Measurements from ENCODE around the gene SFMBT1. TPM values are rescaled to one million over a fixed set of nuclear protein-coding genes. Genes with fewer than 3 reads are reported as not detected.

The SFMBT1 gene
- total RNA-seq, 4 donors from 2014 or later: 17.2 to 35.3 (median 31.1) TPM

- WGBS, 2 donors: 85 to 88% methylated on average over 5 of the region's 5 CpGs
- no peak for TF ChIP-seq CTCF (IDR thresholded peaks at IDR 0.05)
- TF ChIP-seq POLR2A (IDR thresholded peaks at IDR 0.05): no peak
- intact Hi-C loops (cut with DNase I): no loop called here
- Histone ChIP-seq H3K9me3 (no peaks in the 10 kb centered on the region), H3K27me3 (no peaks in the 10 kb centered on the region), H3K36me3 (no peaks in the 10 kb centered on the region), H3K4me1 (no peaks in the 10 kb centered on the region), H3K4me3 (replicated peaks in 1 of 3) (no peak overlapping the region), H3K27ac (no peak overlapping the region)
- no peak for DNase-seq
These were observed 62.5 kb downstream of the SFMBT1 start for GRCh38 chr3:52983336-52983807.

- no peak for DNase-seq
- H3K4me3 ChIP-seq (replicated peaks in 1 of 3): no peak overlapping the region
- H3K27ac ChIP-seq: no peak overlapping the region
- WGBS, 2 donors: 72 to 76% methylated on average over 2 of the region's 2 CpGs
- TF ChIP-seq CTCF (IDR thresholded peaks at IDR 0.05): no peak
- TF ChIP-seq POLR2A (IDR thresholded peaks at IDR 0.05): no peak
- intact Hi-C loops (cut with DNase I): no loop called here
- H3K9me3 ChIP-seq: no peaks in the 10 kb centered on the region
- no peaks in the 10 kb centered on the region for H3K27me3 ChIP-seq
- H3K4me1 ChIP-seq: no peaks in the 10 kb centered on the region
- H3K36me3 ChIP-seq: no peaks in the 10 kb centered on the region
These were observed 63.0 kb downstream of the SFMBT1 start for GRCh38 chr3:52982839-52983238.

GRCh38 chr3:52979190-52979983 is 66.5 kb downstream of the SFMBT1 start:
- no peak for DNase-seq
- Histone ChIP-seq H3K27me3 (no peaks in the 10 kb centered on the region), H3K36me3 (no peaks in the 10 kb centered on the region), H3K9me3 (no peaks in the 10 kb centered on the region), H3K27ac (no peak overlapping the region), H3K4me3 (replicated peaks in 1 of 3) (no peak overlapping the region), H3K4me1 (no peaks in the 10 kb centered on the region)
- TF ChIP-seq CTCF (IDR thresholded peaks at IDR 0.05) (no peak), POLR2A (IDR thresholded peaks at IDR 0.05) (no peak)
- intact Hi-C loops (cut with DNase I): no loop called here
- WGBS, 2 donors: 95 to 97% methylated on average over 5 of the region's 5 CpGs

- DNase-seq: no peak
- Histone ChIP-seq H3K9me3 (no peaks in the 10 kb centered on the region), H3K4me1 (no peaks in the 10 kb centered on the region), H3K27ac (no peak overlapping the region), H3K27me3 (no peaks in the 10 kb centered on the region), H3K4me3 (replicated peaks in 1 of 3) (no peak overlapping the region), H3K36me3 (no peaks in the 10 kb centered on the region)
- 90 to 96% methylated on average over 3 of the region's 3 CpGs for WGBS, 2 donors
- intact Hi-C loops (cut with DNase I): no loop called here
- no peak for TF ChIP-seq CTCF (IDR thresholded peaks at IDR 0.05)
- no peak for TF ChIP-seq POLR2A (IDR thresholded peaks at IDR 0.05)
These were observed 67.6 kb downstream of the SFMBT1 start for GRCh38 chr3:52978109-52978754.

GRCh38 chr3:52973806-52974205 is 72.1 kb downstream of the SFMBT1 start:
- Histone ChIP-seq H3K27ac (no peak overlapping the region), H3K9me3 (no peaks in the 10 kb centered on the region), H3K4me1 (peaks cover 0 to 11% of the 10 kb centered on the region in 2 donors), H3K27me3 (no peaks in the 10 kb centered on the region), H3K36me3 (no peaks in the 10 kb centered on the region), H3K4me3 (replicated peaks in 1 of 3) (no peak overlapping the region)
- WGBS, 2 donors: 71 to 72% methylated on average over 4 of the region's 4 CpGs
- TF ChIP-seq CTCF (IDR thresholded peaks at IDR 0.05): no peak
- TF ChIP-seq POLR2A (IDR thresholded peaks at IDR 0.05): no peak
- DNase-seq: no peak
- intact Hi-C loops (cut with DNase I): no loop called here
